ENCODE data around the gene ZBTB17.

DNA sequence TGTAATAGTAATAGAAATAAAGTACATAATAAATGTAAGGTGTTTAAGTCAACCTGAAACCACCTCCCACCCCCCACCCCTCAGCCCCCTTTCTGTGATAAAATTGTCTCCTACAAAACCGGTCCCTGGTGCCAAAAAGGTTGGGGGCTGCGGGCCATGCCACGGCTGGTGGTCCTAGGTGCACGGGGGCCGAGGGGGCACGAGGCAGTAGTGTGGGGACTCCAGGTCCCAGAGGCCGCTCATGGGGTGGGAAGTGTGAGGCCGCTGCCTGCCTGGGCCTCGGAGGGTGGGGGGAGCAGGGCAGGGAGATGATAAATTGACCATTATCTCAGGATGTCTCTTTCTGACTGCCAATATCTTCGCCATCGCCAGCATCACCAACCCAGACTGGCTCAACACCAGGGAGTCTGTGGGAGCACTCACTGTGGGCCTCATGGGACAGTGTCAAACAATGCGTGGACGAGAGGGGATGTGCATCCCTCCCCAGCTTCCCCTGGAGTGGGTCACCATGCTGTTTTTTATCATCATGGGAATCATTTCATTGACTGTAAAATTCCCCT, 6.5 kb downstream of the ZBTB17 start:
- TF ChIP-seq POLR2AphosphoS5 (IDR thresholded peaks at IDR 0.05; ENCODE audit: insufficient read depth in 1 of 2, low read depth in 1 of 2) (no peak), POLR2A (IDR thresholded peaks at IDR 0.05) (no peak)
- TF ChIP-seq, protein P1, sequence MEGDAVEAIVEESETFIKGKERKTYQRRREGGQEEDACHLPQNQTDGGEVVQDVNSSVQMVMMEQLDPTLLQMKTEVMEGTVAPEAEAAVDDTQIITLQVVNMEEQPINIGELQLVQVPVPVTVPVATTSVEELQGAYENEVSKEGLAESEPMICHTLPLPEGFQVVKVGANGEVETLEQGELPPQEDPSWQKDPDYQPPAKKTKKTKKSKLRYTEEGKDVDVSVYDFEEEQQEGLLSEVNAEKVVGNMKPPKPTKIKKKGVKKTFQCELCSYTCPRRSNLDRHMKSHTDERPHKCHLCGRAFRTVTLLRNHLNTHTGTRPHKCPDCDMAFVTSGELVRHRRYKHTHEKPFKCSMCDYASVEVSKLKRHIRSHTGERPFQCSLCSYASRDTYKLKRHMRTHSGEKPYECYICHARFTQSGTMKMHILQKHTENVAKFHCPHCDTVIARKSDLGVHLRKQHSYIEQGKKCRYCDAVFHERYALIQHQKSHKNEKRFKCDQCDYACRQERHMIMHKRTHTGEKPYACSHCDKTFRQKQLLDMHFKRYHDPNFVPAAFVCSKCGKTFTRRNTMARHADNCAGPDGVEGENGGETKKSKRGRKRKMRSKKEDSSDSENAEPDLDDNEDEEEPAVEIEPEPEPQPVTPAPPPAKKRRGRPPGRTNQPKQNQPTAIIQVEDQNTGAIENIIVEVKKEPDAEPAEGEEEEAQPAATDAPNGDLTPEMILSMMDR (IDR thresholded peaks at IDR 0.05) = no peak
